Parathyroid adenoma (tissue), 2 donors: ENCODE results near the gene HSD17B8.

Source experiments
- H2AFZ ChIP-seq: fragments of 300-600 bp; sonication (generic); one replicate; pipeline ENCODE4 v1.7.0; 2017; ENCODE audit warnings: antibody characterized with exemption, mild to moderate bottlenecking
- H3K27ac ChIP-seq: fragments of 300-600 bp; sonication (generic); one replicate; pipeline ENCODE4 v1.7.0; 2017
- H3K27me3 ChIP-seq: fragments of 300-600 bp; sonication (generic); one replicate; pipeline ENCODE4 v1.7.0; 2017; ENCODE audit warnings: low read length; ENCODE audit not compliant: control insufficient read depth, insufficient read depth
- H3K36me3 ChIP-seq: fragments of 300-600 bp; sonication (generic); one replicate; pipeline ENCODE4 v1.7.0; 2017; ENCODE audit warnings: low read length; ENCODE audit not compliant: control insufficient read depth, insufficient read depth
- H3K4me1 ChIP-seq: fragments of 300-600 bp; sonication (generic); one replicate; pipeline ENCODE4 v1.7.0; 2017; ENCODE audit warnings: control low read depth
- H3K4me2 ChIP-seq: fragments of 300-600 bp; sonication (generic); one replicate; pipeline ENCODE4 v1.7.0; 2017; ENCODE audit warnings: low read length
- H3K4me3 ChIP-seq: fragments of 300-600 bp; sonication (generic); one replicate; pipeline ENCODE4 v1.7.0; 2017; ENCODE audit warnings: low read depth, low read length
- H3K79me2 ChIP-seq: fragments of 300-600 bp; sonication (generic); one replicate; pipeline ENCODE4 v1.7.0; 2017; ENCODE audit warnings: control low read depth
- H3K9ac ChIP-seq: fragments of 300-600 bp; sonication (generic); one replicate; pipeline ENCODE4 v1.7.0; 2017; ENCODE audit warnings: mild to moderate bottlenecking
- H3K9me3 ChIP-seq: fragments of 300-600 bp; sonication (generic); one replicate; pipeline ENCODE4 v1.7.0; 2017; ENCODE audit warnings: low read length; ENCODE audit not compliant: control insufficient read depth
- CTCF ChIP-seq: fragments of 300-600 bp; sonication (generic); IDR thresholded peaks from one replicate; pipeline ENCODE4 v1.7.0; 2017; ENCODE audit warnings: antibody characterized with exemption, mild to moderate bottlenecking
- donor health status: primary hyperparathyroidism.

The HSD17B8 gene

GRCh38 chr6:33173535-33174180 is 30.8 kb upstream of the HSD17B8 start:
- H3K27ac ChIP-seq, result no peak overlapping the region
- no peak overlapping the region for H3K9ac ChIP-seq

GRCh38 chr6:33174784-33175183 is 29.7 kb upstream of the HSD17B8 start:
- no peaks in the 10 kb centered on the region for H3K27me3 ChIP-seq
- no peak overlapping the region for H3K27ac ChIP-seq
- H3K4me3 ChIP-seq, result no peak overlapping the region
- H3K9me3 ChIP-seq, result no peaks in the 10 kb centered on the region
- no peak for TF ChIP-seq CTCF
- H3K36me3 ChIP-seq, result no peaks in the 10 kb centered on the region
- H3K79me2 ChIP-seq, result no peaks in the 10 kb centered on the region
- H3K4me2 ChIP-seq, result no peak overlapping the region
- H2AFZ ChIP-seq, result no peak overlapping the region
- H3K4me1 ChIP-seq, result peaks cover under 1% of the 10 kb centered on the region
- H3K9ac ChIP-seq, result no peak overlapping the region

More at GRCh38 chr6:33173535-33174180, 30.8 kb upstream of the HSD17B8 start:
- H3K27me3 ChIP-seq, result no peaks in the 10 kb centered on the region
- H3K36me3 ChIP-seq, result no peaks in the 10 kb centered on the region
- no peak overlapping the region for H3K4me2 ChIP-seq
- no peak overlapping the region for H2AFZ ChIP-seq
- H3K9me3 ChIP-seq, result no peaks in the 10 kb centered on the region
- H3K4me3 ChIP-seq, result no peak overlapping the region
- no peaks in the 10 kb centered on the region for H3K79me2 ChIP-seq
- TF ChIP-seq CTCF, result no peak
- H3K4me1 ChIP-seq, result no peaks in the 10 kb centered on the region

GRCh38 chr6:33175436-33176069 is 28.9 kb upstream of the HSD17B8 start:
- no peak overlapping the region for H3K4me2 ChIP-seq
- no peaks in the 10 kb centered on the region for H3K36me3 ChIP-seq
- no peaks in the 10 kb centered on the region for H3K27me3 ChIP-seq
- H3K4me3 ChIP-seq, result no peak overlapping the region
- H3K79me2 ChIP-seq, result no peaks in the 10 kb centered on the region
- no peak overlapping the region for H2AFZ ChIP-seq
- no peak for TF ChIP-seq CTCF
- H3K4me1 ChIP-seq, result peaks cover 5% of the 10 kb centered on the region
- no peak overlapping the region for H3K9ac ChIP-seq
- no peak overlapping the region for H3K27ac ChIP-seq
- no peaks in the 10 kb centered on the region for H3K9me3 ChIP-seq

- H3K36me3 ChIP-seq, result no peaks in the 10 kb centered on the region
- no peak overlapping the region for H3K9ac ChIP-seq
- H3K27ac ChIP-seq, result no peak overlapping the region
- no peak overlapping the region for H2AFZ ChIP-seq
- no peak for TF ChIP-seq CTCF
- no peak overlapping the region for H3K4me2 ChIP-seq
- H3K4me3 ChIP-seq, result no peak overlapping the region
- H3K9me3 ChIP-seq, result no peaks in the 10 kb centered on the region
- H3K27me3 ChIP-seq, result no peaks in the 10 kb centered on the region
- H3K4me1 ChIP-seq, result peaks cover 5% of the 10 kb centered on the region
- H3K79me2 ChIP-seq, result no peaks in the 10 kb centered on the region
Observed at GRCh38 chr6:33176906-33177305, 27.5 kb upstream of the HSD17B8 start.
